HG03378 (cell line): ENCODE measurements around the gene ADRA2A.

ENCODE experiments used
- ATAC-seq: cut with Tn5 transposase; IDR thresholded peaks from one replicate; pipeline ENCODE4 v1.9.1; 2021; ENCODE audit warnings: mild to moderate bottlenecking, moderate library complexity; ENCODE audit not compliant: unreplicated experiment

ADRA2A gene

GRCh38 chr10:111130471-111130870 is 53.6 kb downstream of the ADRA2A start:
- ATAC-seq: no peak
